K562 (cell line): ENCODE measurements around the gene PPP1R15A. TPM values are rescaled to one million over a fixed set of nuclear protein-coding genes. Genes with fewer than 3 reads are reported as not detected.

Source experiments
- ARNT ChIP-seq, 2 experiments: fragments of 450-650 bp; IDR thresholded peaks; 2 replicates each; pipeline ENCODE4 v1.6.1; 2016; ENCODE audit warnings: mild to moderate bottlenecking in 1 of 2
- ATF7 ChIP-seq: fragments of 450-650 bp; IDR thresholded peaks from 2 replicates; pipeline ENCODE4 v1.7.1; 2014; ENCODE audit warnings: mild to moderate bottlenecking, moderate library complexity
- FOXK2 ChIP-seq, 2 experiments: fragments of 450-650 bp; IDR thresholded peaks in 1 of 2; conservative IDR thresholded peaks in 1 of 2; 2 replicates each; pipeline ENCODE4 v1.6.1; 2016; ENCODE audit warnings: low read depth in 2 of 2, mild to moderate bottlenecking in 1 of 2
- NFXL1 ChIP-seq: fragments of 450-650 bp; formaldehyde crosslinking; IDR thresholded peaks from 2 replicates; pipeline ENCODE4 v1.4.0; 2021; ENCODE audit warnings: mild to moderate bottlenecking
- RBM22 ChIP-seq: fragments of 200-400 bp; formaldehyde crosslinking; IDR thresholded peaks from 2 replicates; pipeline ENCODE4 v1.6.1; 2018; ENCODE audit warnings: low read length, low read depth; ENCODE audit not compliant: poor library complexity, severe bottlenecking
- SMARCA4 ChIP-seq: fragments of 450-650 bp; IDR thresholded peaks from 2 replicates; pipeline ENCODE4 v1.6.1; 2016
- ZNF780A ChIP-seq: fragments of 250-450 bp; sonication (Bioruptor Pico); IDR thresholded peaks from 2 replicates; pipeline ENCODE4 v1.5.0; 2021; ENCODE audit warnings: mild to moderate bottlenecking
- polyA plus RNA-seq, 8 experiments: library from polyadenylated mRNA; depleted of rRNA in 4 of 8; stranded (reverse) in 5 of 8; unstranded in 3 of 8; fragments of >200 nt; fragmentation: Nextera tagmentation in 2 of 8; fragmentation: Illumina TruSeq in 1 of 8; extraction: Ambion mirVana in 2 of 8; extraction: Trizol in 1 of 8; gene quantifications; 2 replicates each; pipeline versions ENCODE4 v1.2.1 to v1.2.3, GENCODE V29; 2011 to 2014; ENCODE audit warnings: inconsistent platforms in 1 of 8, missing spikeins in 1 of 8
- total RNA-seq, 7 experiments: library from RNA; depleted of rRNA in 6 of 7; stranded (reverse); fragments of >200 nt in 6 of 7; fragmentation: Illumina TruSeq in 2 of 7; extraction: Trizol in 2 of 7; gene quantifications; 2 replicates each; pipeline versions ENCODE4 v1.2.1 to v1.2.3, GENCODE V29; 2011 to 2021; ENCODE audit warnings: low replicate concordance in 1 of 7
- TF ChIP-seq, protein P1 (sequence below): IDR thresholded peaks from 2 replicates; pipeline ENCODE4 v1.6.1; 2012; ENCODE audit warnings: low read depth, low read length, improper control_type of control experiment, borderline replicate concordance
- TF ChIP-seq, protein P2 (sequence below), 2 experiments: fragments of 450-650 bp; IDR thresholded peaks; 2 replicates each; pipeline ENCODE4 v1.6.1; 2016; ENCODE audit warnings: mild to moderate bottlenecking in 2 of 2, borderline replicate concordance in 1 of 2, low read depth in 1 of 2, moderate library complexity in 1 of 2
- TF ChIP-seq, protein P3 (sequence below), 2 experiments: fragments of 200-800 bp in 1 of 2; sonication (Bioruptor generic) in 1 of 2; sonication (generic) in 1 of 2; formaldehyde crosslinking in 1 of 2; IDR thresholded peaks in 1 of 2; conservative IDR thresholded peaks in 1 of 2; 2 replicates each; pipeline versions ENCODE4 v1.5.0 to v1.6.1; 2016 to 2020; ENCODE audit warnings: missing compliant biosample characterization in 1 of 2, missing genetic modification characterization in 1 of 2, missing genetic modification reagents in 1 of 2
- TF ChIP-seq, protein P4 (sequence below): sonication (generic); formaldehyde crosslinking; IDR thresholded peaks from 2 replicates; pipeline ENCODE4 v1.8.0; 2022; ENCODE audit warnings: mild to moderate bottlenecking, missing genetic modification reagents, borderline replicate concordance

PPP1R15A gene
- total and polyA plus RNA-seq, 9 of the 15 experiments (the other 6 are each of a cell fraction or from before 2014, with no cell fraction given): 0.42 to 73.7 (median 44.0) TPM

DNA sequence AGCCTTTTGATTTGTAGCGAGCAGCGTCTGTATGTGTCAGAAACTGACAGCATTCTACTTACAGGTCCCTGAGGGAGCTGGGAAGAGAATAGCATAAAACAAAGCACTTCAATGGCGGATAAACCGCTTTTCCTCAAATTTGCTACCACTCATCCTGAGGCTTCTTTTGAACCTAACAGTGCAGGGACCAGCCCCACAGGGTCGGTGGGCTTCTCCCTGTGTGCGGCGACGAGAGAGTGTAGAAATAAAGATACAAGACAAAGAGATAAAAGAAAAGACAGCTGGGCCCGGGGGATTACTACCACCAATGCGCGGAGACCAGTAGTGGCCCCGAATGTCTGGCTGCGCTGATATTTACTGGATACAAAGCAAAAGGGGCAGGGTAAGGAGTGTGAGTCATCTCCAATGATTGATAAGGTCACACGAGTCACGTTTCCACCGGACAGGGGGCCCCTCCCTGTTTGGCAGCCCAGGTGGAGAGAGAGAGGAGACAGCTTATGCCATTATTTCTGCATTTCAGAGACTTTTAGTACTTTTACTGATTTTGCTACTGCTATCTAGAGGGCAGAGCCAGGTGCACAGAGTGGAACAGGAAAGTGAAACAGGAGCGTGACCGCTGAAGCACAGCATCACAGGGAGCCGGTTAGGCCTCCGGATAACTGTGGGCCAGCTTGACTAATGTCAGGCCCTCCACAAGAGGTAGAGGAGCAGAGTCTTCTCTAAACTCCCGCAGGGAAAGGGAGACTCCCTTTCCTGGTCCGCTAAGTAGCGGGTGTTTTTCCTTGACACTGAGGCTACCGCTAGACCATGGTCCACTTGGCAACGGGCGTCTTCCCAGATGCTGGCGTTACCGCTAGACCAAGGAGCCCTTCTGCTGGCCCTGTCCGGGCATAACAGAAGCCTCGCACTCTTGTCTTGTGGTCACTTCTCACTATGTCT lies 4.1 kb downstream of the PPP1R15A start (continued):
- TF ChIP-seq, protein P1, sequence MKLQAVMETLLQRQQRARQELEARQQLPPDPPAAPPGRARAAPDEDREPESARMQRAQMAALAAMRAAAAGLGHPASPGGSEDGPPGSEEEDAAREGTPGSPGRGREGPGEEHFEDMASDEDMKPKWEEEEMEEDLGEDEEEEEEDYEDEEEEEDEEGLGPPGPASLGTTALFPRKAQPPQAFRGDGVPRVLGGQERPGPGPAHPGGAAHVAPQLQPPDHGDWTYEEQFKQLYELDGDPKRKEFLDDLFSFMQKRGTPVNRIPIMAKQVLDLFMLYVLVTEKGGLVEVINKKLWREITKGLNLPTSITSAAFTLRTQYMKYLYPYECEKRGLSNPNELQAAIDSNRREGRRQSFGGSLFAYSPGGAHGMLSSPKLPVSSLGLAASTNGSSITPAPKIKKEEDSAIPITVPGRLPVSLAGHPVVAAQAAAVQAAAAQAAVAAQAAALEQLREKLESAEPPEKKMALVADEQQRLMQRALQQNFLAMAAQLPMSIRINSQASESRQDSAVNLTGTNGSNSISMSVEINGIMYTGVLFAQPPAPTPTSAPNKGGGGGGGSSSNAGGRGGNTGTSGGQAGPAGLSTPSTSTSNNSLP: peak; percentile 39; the same call in 1 of the 2 replicates
- TF ChIP-seq ATF7 (peak; percentile 81), NFXL1 (CRISPR knock-in tag) (0 out of 2 replicates have a peak, but pooled peaks have one; percentile 9), SMARCA4 (peak; percentile 92), ZNF780A (CRISPR knock-in tag) (peak; percentile 47; the same call in 1 of the 2 replicates), ARNT (IDR thresholded peaks at IDR 0.05) (peak in 1 of 2 experiments; percentile 76; a peak in 3 of 4 replicates), RBM22 (peak; percentile 31), FOXK2 (conservative IDR thresholded peaks at IDR 0.05 in 1 of 2, IDR thresholded peaks at IDR 0.05 in 1 of 2; ENCODE audit: low read depth in 2 of 2) (peak; percentile 54 to 76)
- TF ChIP-seq, protein P2, sequence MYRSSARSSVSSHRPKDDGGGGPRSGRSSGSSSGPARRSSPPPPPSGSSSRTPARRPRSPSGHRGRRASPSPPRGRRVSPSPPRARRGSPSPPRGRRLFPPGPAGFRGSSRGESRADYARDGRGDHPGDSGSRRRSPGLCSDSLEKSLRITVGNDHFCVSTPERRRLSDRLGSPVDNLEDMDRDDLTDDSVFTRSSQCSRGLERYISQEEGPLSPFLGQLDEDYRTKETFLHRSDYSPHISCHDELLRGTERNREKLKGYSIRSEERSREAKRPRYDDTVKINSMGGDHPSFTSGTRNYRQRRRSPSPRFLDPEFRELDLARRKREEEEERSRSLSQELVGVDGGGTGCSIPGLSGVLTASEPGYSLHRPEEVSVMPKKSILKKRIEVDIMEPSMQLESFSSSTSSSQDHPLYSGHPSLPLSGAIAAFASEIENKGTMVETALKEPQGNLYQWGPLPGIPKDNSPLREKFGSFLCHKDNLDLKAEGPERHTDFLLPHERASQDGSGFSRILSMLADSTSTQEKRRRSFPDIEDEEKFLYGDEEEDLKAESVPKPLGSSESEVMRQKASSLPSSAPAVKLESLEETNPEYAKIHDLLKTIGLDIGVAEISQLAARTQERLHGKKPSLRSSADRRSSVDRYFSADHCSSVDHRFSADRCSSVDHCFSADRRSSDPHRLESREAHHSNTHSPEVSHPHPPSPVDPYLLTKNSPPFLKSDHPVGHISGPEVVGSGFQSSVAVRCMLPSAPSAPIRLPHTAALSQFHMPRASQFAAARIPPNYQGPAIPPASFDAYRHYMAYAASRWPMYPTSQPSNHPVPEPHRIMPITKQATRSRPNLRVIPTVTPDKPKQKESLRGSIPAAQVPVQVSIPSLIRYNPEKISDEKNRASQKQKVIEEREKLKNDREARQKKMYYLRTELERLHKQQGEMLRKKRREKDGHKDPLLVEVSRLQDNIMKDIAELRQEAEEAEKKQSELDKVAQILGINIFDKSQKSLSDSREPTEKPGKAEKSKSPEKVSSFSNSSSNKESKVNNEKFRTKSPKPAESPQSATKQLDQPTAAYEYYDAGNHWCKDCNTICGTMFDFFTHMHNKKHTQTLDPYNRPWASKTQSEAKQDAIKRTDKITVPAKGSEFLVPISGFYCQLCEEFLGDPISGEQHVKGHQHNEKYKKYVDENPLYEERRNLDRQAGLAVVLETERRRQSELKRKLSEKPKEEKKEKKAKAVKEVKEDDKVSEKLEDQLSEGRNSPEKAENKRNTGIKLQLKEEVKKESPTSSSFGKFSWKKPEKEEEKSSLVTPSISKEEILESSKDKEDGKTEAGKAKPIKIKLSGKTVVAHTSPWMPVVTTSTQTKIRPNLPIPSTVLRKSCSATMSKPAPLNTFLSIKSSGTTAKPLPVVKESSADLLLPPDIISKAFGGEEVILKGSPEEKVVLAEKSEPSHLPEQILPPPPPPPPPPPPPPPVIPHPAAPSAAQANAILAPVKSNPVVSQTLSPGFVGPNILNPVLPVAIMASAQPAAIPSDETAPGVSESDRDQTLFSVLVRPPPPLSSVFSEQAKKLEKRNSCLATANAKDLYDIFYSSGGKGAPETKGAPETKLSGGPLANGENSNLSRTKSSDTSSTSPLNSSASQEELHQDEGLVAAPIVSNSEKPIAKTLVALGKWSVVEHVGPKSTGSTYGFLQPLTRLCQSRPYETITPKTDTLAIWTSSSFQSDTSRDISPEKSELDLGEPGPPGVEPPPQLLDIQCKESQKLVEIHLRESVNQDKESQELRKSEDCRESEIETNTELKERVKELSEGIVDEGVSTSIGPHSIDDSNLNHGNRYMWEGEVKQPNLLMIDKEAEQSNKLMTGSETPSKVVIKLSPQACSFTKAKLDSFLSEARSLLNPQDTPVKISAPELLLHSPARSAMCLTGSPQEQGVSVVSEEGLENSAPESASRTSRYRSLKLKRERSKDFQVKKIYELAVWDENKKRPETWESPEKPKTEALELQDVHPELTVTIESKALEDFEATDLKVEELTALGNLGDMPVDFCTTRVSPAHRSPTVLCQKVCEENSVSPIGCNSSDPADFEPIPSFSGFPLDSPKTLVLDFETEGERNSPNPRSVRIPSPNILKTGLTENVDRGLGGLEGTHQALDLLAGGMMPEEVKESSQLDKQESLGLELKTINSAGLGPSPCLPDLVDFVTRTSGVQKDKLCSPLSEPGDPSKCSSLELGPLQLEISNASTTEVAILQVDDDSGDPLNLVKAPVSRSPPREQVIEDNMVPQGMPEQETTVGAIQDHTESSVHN (IDR thresholded peaks at IDR 0.05; ENCODE audit: borderline replicate concordance in 1 of 2, low read depth in 1 of 2): peak in 1 of 2 experiments; percentile 98; a peak in 2 of 4 replicates
- TF ChIP-seq, protein P3, sequence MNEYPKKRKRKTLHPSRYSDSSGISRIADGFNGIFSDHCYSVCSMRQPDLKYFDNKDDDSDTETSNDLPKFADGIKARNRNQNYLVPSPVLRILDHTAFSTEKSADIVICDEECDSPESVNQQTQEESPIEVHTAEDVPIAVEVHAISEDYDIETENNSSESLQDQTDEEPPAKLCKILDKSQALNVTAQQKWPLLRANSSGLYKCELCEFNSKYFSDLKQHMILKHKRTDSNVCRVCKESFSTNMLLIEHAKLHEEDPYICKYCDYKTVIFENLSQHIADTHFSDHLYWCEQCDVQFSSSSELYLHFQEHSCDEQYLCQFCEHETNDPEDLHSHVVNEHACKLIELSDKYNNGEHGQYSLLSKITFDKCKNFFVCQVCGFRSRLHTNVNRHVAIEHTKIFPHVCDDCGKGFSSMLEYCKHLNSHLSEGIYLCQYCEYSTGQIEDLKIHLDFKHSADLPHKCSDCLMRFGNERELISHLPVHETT (CRISPR knock-in tag; conservative IDR thresholded peaks at IDR 0.05 in 1 of 2, IDR thresholded peaks at IDR 0.05 in 1 of 2): peak in 1 of 2 experiments; percentile 20; a peak in 1 of 4 replicates
- TF ChIP-seq, protein P4, sequence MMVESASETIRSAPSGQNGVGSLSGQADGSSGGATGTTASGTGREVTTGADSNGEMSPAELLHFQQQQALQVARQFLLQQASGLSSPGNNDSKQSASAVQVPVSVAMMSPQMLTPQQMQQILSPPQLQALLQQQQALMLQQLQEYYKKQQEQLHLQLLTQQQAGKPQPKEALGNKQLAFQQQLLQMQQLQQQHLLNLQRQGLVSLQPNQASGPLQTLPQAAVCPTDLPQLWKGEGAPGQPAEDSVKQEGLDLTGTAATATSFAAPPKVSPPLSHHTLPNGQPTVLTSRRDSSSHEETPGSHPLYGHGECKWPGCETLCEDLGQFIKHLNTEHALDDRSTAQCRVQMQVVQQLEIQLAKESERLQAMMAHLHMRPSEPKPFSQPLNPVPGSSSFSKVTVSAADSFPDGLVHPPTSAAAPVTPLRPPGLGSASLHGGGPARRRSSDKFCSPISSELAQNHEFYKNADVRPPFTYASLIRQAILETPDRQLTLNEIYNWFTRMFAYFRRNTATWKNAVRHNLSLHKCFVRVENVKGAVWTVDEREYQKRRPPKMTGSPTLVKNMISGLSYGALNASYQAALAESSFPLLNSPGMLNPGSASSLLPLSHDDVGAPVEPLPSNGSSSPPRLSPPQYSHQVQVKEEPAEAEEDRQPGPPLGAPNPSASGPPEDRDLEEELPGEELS (CRISPR knock-in tag): 0 out of 2 replicates have a peak, but pooled peaks have one; percentile 54
